PFSK-1 (cell line): ENCODE data around the gene OR5K1.

Source experiments
- POLR2AphosphoS5 ChIP-seq: IDR thresholded peaks from 2 replicates; pipeline ENCODE4 v1.6.1; 2012; ENCODE audit warnings: low read depth, mild to moderate bottlenecking, control low read depth, low read length, moderate library complexity
- REST ChIP-seq, 2 experiments: IDR thresholded peaks; 2 replicates each; pipeline versions ENCODE4 v1.6.1 to v1.8.0; 2011 to 2012; ENCODE audit warnings: low read depth in 2 of 2, low read length in 2 of 2, control low read depth in 1 of 2, inconsistent platforms in 1 of 2, mild to moderate bottlenecking in 1 of 2, moderate library complexity in 1 of 2; ENCODE audit not compliant: insufficient read depth in 1 of 2

GRCh38 chr3:98504539-98504938 is 41.5 kb downstream of the OR5K1 start:
- no peak for TF ChIP-seq REST (IDR thresholded peaks at IDR 0.05; ENCODE audit: insufficient read depth in 1 of 2, low read depth in 2 of 2, low read length in 2 of 2)
- no peak for TF ChIP-seq POLR2AphosphoS5
